GM18498 (cell line): ENCODE data around the gene CSF1.

Experiments used
- ATAC-seq: cut with Tn5 transposase; IDR thresholded peaks from one replicate; pipeline ENCODE4 v1.9.1; 2021; ENCODE audit warnings: mild to moderate bottlenecking, moderate library complexity; ENCODE audit not compliant: unreplicated experiment

CSF1 gene

GRCh38 chr1:109901141-109901523 lies 9.5 kb upstream of the CSF1 start:
- ATAC-seq, result no peak

DNA sequence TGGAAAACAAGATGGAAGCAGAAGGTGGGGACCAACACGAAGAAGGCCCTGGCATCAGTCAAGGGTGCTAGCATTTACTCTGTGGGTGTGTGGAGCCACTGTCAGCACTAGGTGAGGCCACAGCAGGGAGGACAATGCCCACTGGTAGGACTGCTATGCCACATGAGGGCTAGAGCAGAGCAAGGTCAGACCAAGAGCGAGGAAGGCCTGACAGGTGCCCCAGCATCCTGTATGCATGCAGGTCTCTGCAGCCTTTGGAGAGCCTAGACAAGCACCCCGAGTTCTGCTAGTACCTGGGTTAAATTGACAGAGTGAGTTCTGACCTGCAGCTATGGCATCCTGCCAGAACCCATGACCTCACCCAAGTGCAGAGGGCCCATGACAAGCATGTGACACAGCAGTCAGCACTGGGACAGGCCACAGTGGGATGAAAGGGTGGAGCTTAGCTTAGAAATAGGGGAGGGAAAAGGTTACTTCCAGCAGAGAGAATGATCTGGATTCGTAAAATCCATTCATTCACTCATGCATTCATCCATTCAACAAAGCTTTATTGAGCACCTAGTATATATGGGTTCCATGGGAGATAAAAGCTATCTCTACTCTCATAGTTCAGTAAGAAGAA lies 9.0 kb upstream of the CSF1 start:
- ATAC-seq, result no peak

DNA sequence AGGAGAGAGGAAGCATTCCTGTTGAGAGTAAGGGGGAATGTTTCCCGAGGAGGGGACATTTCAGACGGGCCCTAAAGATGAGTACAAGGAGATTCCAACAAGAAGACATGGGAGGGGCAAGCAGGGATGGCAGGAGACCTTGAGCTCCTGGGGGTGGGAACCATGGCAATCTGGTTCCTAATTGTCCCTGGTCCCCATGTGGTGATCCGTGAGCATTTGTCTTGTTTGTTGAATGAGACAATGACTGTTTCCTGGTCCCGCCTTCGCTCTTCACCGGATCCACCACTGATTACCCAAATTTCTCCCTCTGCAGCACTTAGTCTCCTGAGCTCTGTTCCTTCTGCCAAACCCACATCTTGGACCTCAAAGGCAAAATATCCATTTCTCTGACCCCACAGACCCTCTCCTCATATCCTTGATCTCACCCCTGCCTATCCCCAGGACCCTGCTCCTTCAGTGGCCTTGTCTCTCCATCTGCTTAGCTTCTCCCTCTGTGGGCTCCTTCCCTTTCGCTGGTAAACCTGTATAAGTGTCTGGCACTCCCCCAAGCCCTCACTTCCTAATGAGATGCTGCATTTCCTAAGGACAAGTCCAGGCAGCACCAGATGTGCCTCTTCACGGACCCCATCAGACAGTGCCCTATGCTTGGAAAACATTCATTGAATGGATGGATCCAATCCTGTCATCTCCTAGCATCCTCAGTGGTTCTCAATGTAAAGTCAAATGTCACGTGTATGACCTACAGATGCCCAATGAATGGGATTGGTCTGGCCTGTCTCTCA lies 8.3 kb upstream of the CSF1 start:
- no peak for ATAC-seq

GRCh38 chr1:109903376-109903930 lies 7.2 kb upstream of the CSF1 start:
- ATAC-seq, result no peak

DNA sequence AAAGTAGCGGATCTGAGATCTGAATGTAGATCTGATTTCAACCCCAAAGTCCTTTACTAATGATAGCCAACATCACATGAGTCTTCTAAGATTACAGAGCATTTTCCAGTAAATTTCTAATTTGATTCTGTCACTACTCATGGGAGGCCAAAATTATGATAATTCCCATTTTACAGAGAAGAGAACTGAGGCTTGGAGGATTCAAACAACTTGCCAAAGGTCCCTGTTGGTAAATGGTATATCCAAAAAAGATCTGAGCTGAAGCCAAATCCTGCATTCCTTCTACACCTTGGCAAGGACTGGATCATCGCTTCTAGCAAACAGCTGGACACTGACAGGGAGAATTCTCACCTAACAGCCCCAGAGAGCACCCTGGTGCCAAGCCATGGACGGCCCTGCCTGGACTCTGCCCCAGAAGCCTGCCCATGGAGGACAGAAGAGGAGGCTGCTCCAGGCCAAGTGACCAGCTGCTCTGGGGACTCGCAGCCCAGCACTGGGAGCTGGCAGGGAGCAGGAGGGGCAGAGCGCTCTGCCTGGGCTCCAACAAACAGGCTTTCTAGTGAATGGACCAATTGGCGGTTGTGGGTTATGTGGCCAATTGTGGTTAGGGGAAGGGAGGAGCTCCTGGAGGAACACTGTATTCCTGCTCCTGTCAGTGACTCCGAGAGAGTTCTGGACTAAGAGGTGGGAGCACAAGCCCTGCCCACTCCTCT lies 6.4 kb upstream of the CSF1 start:
- no peak for ATAC-seq

DNA sequence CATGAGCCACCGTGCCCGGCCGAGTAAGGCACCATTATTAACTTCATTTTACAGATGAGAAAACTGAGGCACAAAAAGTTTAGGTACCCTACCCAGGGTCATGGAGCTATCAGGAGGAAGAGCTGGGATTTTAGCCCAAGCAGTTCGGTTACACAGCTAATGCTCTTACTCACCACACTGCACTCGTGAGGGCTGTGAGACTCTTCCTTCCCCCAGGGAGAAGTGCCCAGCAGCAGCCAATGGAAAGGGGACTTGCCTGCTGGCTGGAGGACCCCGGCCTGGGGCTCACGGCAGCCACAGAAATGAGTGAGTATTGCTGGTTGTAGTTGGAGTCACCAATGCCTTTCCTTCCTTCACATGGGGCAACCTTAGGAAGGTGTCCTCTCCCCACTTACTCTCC lies 5.2 kb upstream of the CSF1 start:
- no peak for ATAC-seq

GRCh38 chr1:109906160-109906838 lies 4.3 kb upstream of the CSF1 start:
- ATAC-seq, result peak; percentile 91

DNA sequence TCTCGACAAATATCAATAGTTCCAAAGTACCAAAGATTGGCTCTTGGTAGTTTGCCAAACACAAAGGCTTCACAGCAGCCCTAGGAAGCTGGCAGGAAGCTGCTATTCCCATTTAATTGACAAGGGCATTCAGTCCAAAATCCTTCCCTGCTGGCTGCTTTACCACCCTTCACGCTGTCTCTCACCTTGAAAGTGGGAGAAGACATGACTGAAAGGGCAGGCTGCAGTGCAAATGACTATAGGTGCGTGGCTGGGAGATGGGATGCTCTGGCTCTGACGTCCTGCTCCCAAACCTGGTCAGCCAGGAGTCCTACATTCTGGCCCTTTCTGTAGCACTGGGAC lies 3.8 kb upstream of the CSF1 start:
- ATAC-seq, result no peak

GRCh38 chr1:109907190-109907774 lies 3.4 kb upstream of the CSF1 start:
- ATAC-seq, result no peak

DNA sequence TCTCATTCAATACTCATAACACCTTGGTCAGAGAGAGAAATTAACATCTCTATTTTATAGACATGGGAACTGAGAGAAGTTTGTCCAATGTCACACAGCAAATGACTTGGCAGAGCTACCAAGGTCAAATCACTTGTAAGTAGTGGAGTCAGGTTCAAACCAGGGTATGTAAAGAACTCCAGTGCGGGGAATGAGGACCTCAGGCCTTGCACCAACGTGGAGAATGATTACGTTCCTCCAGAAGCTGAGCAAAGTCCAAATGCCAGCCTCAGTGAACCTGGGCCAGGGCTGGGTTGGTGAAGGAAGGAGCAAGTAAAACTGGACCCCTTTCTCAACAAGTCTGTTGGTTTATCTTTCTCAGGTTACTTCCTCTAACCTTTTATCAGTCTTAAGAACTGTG lies 1.8 kb upstream of the CSF1 start:
- ATAC-seq, result no peak

GRCh38 chr1:109909561-109909960 lies 1.1 kb upstream of the CSF1 start:
- ATAC-seq, result no peak

DNA sequence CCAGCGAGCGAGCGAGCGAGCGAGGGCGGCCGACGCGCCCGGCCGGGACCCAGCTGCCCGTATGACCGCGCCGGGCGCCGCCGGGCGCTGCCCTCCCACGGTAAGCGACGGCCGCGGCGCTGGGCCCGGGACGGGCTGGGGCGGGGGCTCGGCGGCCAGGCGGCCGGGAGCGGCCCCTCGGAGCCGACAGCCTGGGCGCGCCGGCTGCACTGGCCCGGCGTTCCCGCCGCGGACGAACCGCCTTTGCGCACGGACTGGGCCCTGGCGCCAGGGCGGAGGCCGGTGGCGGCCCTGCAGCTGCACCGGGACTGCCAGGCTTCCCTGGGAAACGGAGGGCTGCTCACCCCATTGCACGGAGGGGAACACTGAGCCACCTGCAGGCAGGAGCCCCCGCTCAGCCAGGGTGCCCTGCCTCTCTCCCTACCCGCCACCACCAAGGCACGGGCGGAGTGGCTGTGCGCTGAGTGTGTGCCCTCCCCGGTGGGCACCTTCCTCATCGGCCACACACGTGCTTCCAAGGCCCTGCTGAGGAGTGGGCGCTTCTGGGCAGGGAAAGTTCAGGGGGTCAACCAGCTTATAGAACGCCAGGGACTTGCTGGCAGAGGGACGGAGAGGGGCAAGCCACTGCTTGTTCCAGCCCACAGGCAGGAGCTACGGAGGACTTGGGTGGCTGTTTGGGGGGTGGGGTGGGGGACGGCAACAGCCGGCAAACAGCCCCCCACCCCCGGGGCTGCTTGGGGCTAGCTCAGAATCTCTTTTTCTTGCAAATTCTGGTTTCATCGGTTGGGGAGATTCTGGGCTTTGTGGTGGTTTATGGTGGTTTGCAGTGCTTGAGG lies 532 bp downstream of the CSF1 start:
- no peak for ATAC-seq

DNA sequence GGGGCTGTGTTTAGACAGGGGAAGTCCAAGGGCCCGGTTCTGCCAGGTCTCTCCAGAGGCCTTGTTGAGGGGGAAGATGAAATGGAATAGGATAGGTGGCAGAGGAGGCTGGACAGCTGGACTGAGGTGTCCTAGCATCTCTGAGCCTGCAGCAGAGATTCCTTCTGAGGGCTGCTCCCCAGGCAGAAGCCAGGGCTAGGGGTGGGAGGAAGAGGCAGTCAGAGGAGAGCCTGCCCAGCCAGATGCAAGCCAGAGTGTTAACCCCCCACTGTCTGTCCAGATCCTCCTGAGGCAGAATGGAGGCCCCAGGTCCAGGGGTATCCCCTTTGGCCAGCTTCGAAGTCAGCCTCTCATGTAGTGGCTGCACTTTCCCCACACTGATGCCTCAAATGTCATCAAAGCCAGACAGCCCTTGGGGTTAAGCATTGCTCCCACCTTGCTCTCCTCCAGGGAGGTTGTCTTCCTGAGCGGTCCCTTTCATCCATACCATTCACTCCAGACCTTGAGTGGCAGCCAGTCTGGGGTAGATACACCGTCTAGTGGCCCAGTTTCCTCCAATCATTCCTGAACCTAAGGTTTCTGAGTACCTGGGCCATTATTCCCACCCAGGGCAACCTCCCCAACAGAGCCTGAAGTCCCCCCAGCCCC lies 1.7 kb downstream of the CSF1 start:
- no peak for ATAC-seq

- no peak for ATAC-seq
Observed at GRCh38 chr1:109912873-109913272, 2.2 kb downstream of the CSF1 start.

DNA sequence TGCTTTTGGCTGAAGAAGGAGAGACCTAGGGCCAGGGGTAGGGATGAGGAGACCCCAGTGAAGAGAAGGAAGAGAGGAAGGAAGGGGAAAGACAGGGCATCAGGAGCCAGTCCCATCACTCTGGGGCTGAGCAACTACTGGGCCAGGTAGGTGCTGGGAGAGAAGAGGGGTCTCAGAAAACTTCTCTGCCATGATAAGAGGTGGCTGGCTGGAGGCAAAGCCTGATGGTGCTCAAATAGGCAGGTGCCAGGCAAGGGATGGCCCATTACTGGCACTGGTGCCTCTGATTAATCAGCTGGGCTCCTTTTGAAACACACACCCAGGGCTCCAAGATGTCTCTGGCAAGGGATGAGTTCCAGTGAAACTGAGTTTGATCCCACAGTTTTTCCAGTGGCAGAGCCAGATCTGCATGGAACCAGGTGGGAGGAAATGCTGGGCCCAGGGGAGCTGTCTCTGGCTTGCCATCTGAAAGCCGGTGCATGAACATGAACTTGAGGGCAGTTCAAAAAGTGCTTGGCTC lies 2.8 kb downstream of the CSF1 start:
- no peak for ATAC-seq

- no peak for ATAC-seq
Observed at GRCh38 chr1:109914587-109915240, 4.1 kb downstream of the CSF1 start.

- no peak for ATAC-seq
Observed at GRCh38 chr1:109917051-109917767, 6.6 kb downstream of the CSF1 start.
